Keratinocyte (primary cell): Measurements from ENCODE around the gene RASGEF1C. TPM values are rescaled to one million over a fixed set of nuclear protein-coding genes. Genes with fewer than 3 reads are reported as not detected.

Experiments
- DNase-seq: peaks from one replicate; pipeline ENCODE4 v3.0.0-alpha.2; 2011; ENCODE audit warnings: low read depth, missing footprints, low spot score
- FAIRE-seq: peaks from 2 replicates; lab custom pipeline; 2011; peaks lifted over from hg19 to GRCh38; lab: Jason Lieb, UNC
- H2AFZ ChIP-seq: 2 replicates; pipeline ENCODE4 v1.6.0; 2012; ENCODE audit warnings: low read length, control low read depth, inconsistent platforms; ENCODE audit not compliant: control insufficient read depth
- H3K27ac ChIP-seq: 2 replicates; pipeline ENCODE4 v1.5.1; 2011; ENCODE audit warnings: low read length; ENCODE audit not compliant: control insufficient read depth, insufficient read depth
- H3K27me3 ChIP-seq: 3 replicates; pipeline ENCODE4 v1.6.0; 2011; ENCODE audit warnings: low read length; ENCODE audit not compliant: control insufficient read depth, insufficient read depth; ENCODE audit errors: extremely low read depth
- H3K36me3 ChIP-seq, 2 experiments: 2 replicates in 1 of 2; 3 replicates in 1 of 2; pipeline ENCODE4 v1.5.1; 2011; ENCODE audit warnings: low read length in 2 of 2, mild to moderate bottlenecking in 1 of 2; ENCODE audit not compliant: control insufficient read depth in 2 of 2, insufficient read depth in 2 of 2; ENCODE audit errors: extremely low read depth in 1 of 2
- H3K4me1 ChIP-seq: 3 replicates; pipeline ENCODE4 v1.5.1; 2011; ENCODE audit warnings: low read length; ENCODE audit not compliant: control insufficient read depth, insufficient read depth; ENCODE audit errors: extremely low read depth
- H3K4me2 ChIP-seq: 3 replicates; pipeline ENCODE4 v1.6.0; 2011; ENCODE audit warnings: low read depth, low read length; ENCODE audit not compliant: control insufficient read depth, insufficient read depth; ENCODE audit errors: extremely low read depth
- H3K4me3 ChIP-seq, 3 experiments: fragments of 200-600 bp in 1 of 3; sonication (generic) in 1 of 3; 2 replicates in 2 of 3; 3 replicates in 1 of 3; pipeline ENCODE4 v1.5.1; 2011 to 2016; ENCODE audit warnings: low read length in 3 of 3, mild to moderate bottlenecking in 3 of 3, control low read depth in 2 of 3, inconsistent platforms in 1 of 3, low read depth in 1 of 3, mixed read lengths in 1 of 3, mixed run types in 1 of 3, moderate library complexity in 1 of 3; ENCODE audit not compliant: control insufficient read depth in 2 of 3, insufficient read depth in 2 of 3; ENCODE audit errors: extremely low read depth in 1 of 3
- H3K79me2 ChIP-seq: 2 replicates; pipeline ENCODE4 v1.6.0; 2012; ENCODE audit warnings: low read length; ENCODE audit not compliant: control insufficient read depth, insufficient read depth
- H3K9ac ChIP-seq: 3 replicates; pipeline ENCODE4 v1.6.0; 2011; ENCODE audit warnings: low read length; ENCODE audit not compliant: control insufficient read depth, insufficient read depth; ENCODE audit errors: extremely low read depth
- H3K9me1 ChIP-seq: 3 replicates; pipeline ENCODE4 v1.6.0; 2011; ENCODE audit warnings: low read length; ENCODE audit not compliant: control insufficient read depth, insufficient read depth; ENCODE audit errors: extremely low read depth
- H3K9me3 ChIP-seq: 2 replicates; pipeline ENCODE4 v1.5.1; 2012; ENCODE audit warnings: low read depth, low read length; ENCODE audit not compliant: control insufficient read depth
- H4K20me1 ChIP-seq: 3 replicates; pipeline ENCODE4 v1.6.0; 2011; ENCODE audit warnings: low read length; ENCODE audit not compliant: control insufficient read depth, insufficient read depth; ENCODE audit errors: extremely low read depth
- CTCF ChIP-seq, 3 experiments: IDR thresholded peaks in 1 of 3; conservative IDR thresholded peaks in 1 of 3; optimal IDR thresholded peaks in 1 of 3; 2 replicates in 2 of 3; 3 replicates in 1 of 3; pipeline versions ENCODE3 to v1.5.1; 2011; ENCODE audit warnings: low read length in 3 of 3, mild to moderate bottlenecking in 3 of 3, moderate library complexity in 2 of 3, control low read depth in 1 of 3, inconsistent platforms in 1 of 3; ENCODE audit not compliant: insufficient read depth in 2 of 3; ENCODE audit errors: extremely low read depth in 1 of 3
- EZH2 ChIP-seq: IDR thresholded peaks from one replicate; pipeline ENCODE4 v1.6.1; 2012; ENCODE audit warnings: inconsistent platforms, mild to moderate bottlenecking, low read length, moderate library complexity
- dilution Hi-C: fragments of 300-500 bp; cut with MboI; formaldehyde crosslinking; loops from one replicate; pipeline ENCODE4 v1.7.0; 2020; ENCODE audit warnings: low sequenced_read_pairs; ENCODE audit not compliant: extremely low pct_ligation_motif_present
- polyA plus RNA-seq, 5 experiments: library from polyadenylated mRNA; depleted of rRNA in 3 of 5; stranded (reverse) in 3 of 5; stranded (forward) in 1 of 5; unstranded in 1 of 5; fragments of >200 nt; gene quantifications; 1 replicate in 1 of 5; 2 replicates in 3 of 5; 3 replicates in 1 of 5; pipeline versions ENCODE4 v1.2.1 to v1.2.3, GENCODE V29; 2011 to 2012; ENCODE audit warnings: missing spikeins in 2 of 5, low read depth in 1 of 5, low replicate concordance in 1 of 5

RASGEF1C gene
- polyA plus RNA-seq, 1 donor (not counting 4 experiments of a cell fraction or from before 2014, with no cell fraction given): not detected

GRCh38 chr5:180102636-180103035 is 106.4 kb downstream of the RASGEF1C start:
- H2AFZ ChIP-seq: no peak overlapping the region
- FAIRE-seq (no peak), DNase-seq (no peak)
- no peaks in the 10 kb centered on the region for H3K9me1 ChIP-seq
- TF ChIP-seq EZH2: no peak
- TF ChIP-seq CTCF (optimal IDR thresholded peaks at IDR 0.05 in 1 of 3, IDR thresholded peaks at IDR 0.05 in 1 of 3, conservative IDR thresholded peaks at IDR 0.05 in 1 of 3; ENCODE audit: extremely low read depth in 1 of 3, insufficient read depth in 2 of 3, low read length in 3 of 3): no peak
- H3K4me1 ChIP-seq: no peaks in the 10 kb centered on the region
- H3K9me3 ChIP-seq: no peaks in the 10 kb centered on the region
- H3K4me2 ChIP-seq: no peak overlapping the region
- no peak overlapping the region for H3K9ac ChIP-seq
- no peaks in the 10 kb centered on the region for H3K36me3 ChIP-seq
- no peaks in the 10 kb centered on the region for H3K27me3 ChIP-seq
- dilution Hi-C loops: no loop called here
- no peak overlapping the region for H3K27ac ChIP-seq
- H4K20me1 ChIP-seq: no peaks in the 10 kb centered on the region
- no peaks in the 10 kb centered on the region for H3K79me2 ChIP-seq
- no peak overlapping the region for H3K4me3 ChIP-seq

DNA sequence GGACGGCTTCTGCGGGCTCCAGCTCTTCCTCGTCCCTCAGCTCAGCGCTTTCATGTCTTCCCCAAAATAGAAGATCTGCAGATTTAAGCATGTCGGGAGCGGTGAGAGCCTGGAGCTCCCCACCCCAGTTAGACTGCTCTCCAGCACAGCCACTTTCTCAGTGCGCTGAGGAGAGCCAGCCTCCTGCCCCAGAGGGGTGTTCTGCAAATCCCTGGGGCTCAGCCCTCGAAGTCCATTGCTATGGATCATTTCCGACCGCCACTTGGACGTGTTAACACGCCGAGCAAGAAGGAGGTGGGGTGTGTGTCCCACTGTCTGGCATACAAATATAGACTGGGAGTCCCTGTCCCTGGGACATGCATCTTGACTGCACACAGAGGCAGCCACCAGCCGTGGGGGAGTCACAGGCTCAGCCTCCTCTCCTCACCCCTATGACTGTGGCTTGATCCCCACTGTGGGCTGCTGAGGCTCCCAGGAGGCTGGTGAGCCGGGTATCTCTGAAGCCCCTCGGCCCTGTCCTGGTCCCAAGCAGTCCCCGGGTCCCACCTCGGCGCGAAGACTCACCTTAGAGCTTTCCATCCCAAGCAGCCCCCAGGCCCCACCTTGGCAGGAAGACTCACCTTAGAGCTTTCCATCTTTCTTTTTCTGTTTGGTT is 107.4 kb downstream of the RASGEF1C start:
- no peaks in the 10 kb centered on the region for H3K9me3 ChIP-seq
- H3K27me3 ChIP-seq: no peaks in the 10 kb centered on the region
- FAIRE-seq: no peak
- H3K4me2 ChIP-seq: no peak overlapping the region
- dilution Hi-C loops: no loop called here
- no peak overlapping the region for H3K27ac ChIP-seq
- no peak for DNase-seq
- TF ChIP-seq CTCF (optimal IDR thresholded peaks at IDR 0.05 in 1 of 3, IDR thresholded peaks at IDR 0.05 in 1 of 3, conservative IDR thresholded peaks at IDR 0.05 in 1 of 3; ENCODE audit: extremely low read depth in 1 of 3, insufficient read depth in 2 of 3, low read length in 3 of 3): no peak
- TF ChIP-seq EZH2: no peak
- no peaks in the 10 kb centered on the region for H3K4me1 ChIP-seq
- H4K20me1 ChIP-seq: no peaks in the 10 kb centered on the region
- no peaks in the 10 kb centered on the region for H3K36me3 ChIP-seq
- H3K4me3 ChIP-seq: no peak overlapping the region
- no peaks in the 10 kb centered on the region for H3K79me2 ChIP-seq
- no peaks in the 10 kb centered on the region for H3K9me1 ChIP-seq
- H2AFZ ChIP-seq: no peak overlapping the region
- H3K9ac ChIP-seq: no peak overlapping the region
